HFF-Myc (cell line): ENCODE measurements around the gene BICDL1.

ENCODE experiments used
- DNase-seq: peaks from one replicate; pipeline ENCODE4 v3.0.0-alpha.2; 2011; ENCODE audit warnings: low read depth; ENCODE audit errors: extremely low read depth
- H3K4me3 ChIP-seq: replicated peaks from 2 replicates; pipeline ENCODE4 v1.5.1; 2011; ENCODE audit warnings: low read depth, mild to moderate bottlenecking, control low read depth, low read length
- CTCF ChIP-seq: IDR thresholded peaks from 2 replicates; pipeline ENCODE4 v1.5.1; 2012; ENCODE audit warnings: mild to moderate bottlenecking, low read depth, low read length, control low read depth; ENCODE audit errors: missing control alignments

The BICDL1 gene

GRCh38 chr12:120089105-120089504 lies 100.1 kb downstream of the BICDL1 start:
- H3K4me3 ChIP-seq = no peak overlapping the region
- TF ChIP-seq CTCF = no peak
- no peak for DNase-seq

DNA sequence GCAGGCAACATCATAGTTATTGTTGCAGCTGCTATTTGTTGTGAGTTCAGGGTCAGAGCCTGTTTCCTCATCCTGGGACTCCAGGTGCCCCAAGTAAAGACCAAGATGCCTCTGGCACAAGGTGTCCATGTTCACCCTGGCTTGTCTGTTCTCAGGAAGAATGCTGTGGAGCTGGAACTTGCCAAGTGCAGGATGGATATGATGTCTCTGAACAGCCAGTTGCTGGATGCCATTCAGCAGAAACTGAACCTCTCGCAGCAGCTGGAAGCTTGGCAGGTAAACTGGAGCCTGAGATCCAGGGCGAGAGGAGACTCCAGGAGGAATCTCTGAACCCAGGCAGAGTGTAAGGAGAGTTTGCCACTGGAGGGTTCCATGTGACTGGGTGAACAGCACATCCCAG lies 100.8 kb downstream of the BICDL1 start:
- DNase-seq = no peak
- no peak overlapping the region for H3K4me3 ChIP-seq
- TF ChIP-seq CTCF = no peak

DNA sequence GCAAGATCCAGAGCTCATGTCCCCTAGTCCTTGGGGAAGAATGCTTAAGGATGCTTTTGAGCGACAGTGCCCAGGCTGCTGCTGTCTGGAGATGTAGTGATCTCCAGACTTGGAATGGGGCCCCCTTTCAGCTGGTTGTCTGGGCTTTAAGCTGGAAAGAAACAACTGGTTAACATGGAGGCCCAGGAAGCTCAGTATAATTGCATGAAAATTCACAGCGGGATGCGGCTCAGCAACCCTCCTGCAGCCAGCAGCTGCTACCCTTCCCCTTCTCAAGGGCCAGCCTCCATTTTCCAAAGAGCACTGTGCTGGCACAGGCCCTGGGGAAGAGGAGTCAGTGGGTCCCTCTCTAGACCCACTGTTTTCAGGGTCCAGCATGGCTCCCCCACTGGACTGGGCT lies 101.2 kb downstream of the BICDL1 start:
- no peak for DNase-seq
- TF ChIP-seq CTCF = no peak
- no peak overlapping the region for H3K4me3 ChIP-seq

GRCh38 chr12:120090626-120091295 lies 101.7 kb downstream of the BICDL1 start:
- no peak overlapping the region for H3K4me3 ChIP-seq
- no peak for DNase-seq
- no peak for TF ChIP-seq CTCF

GRCh38 chr12:120091371-120092090 lies 102.5 kb downstream of the BICDL1 start:
- TF ChIP-seq CTCF = no peak
- no peak overlapping the region for H3K4me3 ChIP-seq

DNA sequence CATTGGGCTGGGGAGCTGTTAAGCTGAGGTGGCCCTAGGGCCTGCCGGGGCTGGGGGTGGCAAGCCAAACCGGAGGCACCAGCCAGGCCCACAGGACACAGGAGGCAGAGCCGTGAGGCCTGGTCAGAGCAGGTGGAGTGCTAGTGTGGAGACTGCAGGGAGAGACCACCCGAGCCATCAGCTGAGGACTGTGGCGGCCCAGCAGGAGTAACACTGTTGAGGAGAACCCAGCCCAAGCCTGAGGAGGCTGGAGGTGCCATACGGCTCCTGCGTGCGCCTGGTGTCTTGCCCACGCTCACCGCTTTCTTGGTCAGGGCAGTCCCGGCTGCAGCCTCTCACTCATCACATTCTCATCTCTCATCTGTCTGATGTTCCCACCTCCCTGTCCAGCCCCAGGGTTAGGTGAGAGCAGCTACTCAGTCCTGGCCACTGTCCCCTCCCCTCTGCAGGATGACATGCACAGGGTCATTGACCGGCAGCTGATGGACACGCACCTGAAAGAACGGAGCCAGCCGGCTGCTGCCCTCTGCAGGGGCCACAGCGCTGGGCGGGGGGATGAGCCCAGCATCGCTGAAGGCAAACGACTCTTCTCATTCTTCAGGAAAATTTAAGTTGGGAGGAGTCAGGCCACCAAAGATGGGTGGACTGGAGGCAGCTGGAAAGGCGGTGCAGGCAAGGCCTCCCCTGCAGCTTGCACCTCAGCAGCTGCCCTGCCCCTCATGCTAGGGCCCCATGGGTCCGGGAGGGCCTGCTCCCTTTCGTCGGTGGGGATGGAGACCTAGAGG lies 103.7 kb downstream of the BICDL1 start:
- no peak overlapping the region for H3K4me3 ChIP-seq
- no peak for TF ChIP-seq CTCF
- no peak for DNase-seq

More at GRCh38 chr12:120091371-120092090, 102.5 kb downstream of the BICDL1 start:
- DNase-seq = no peak
